H1 (cell line): ENCODE results near the gene CMTM5. TPM values are rescaled to one million over a fixed set of nuclear protein-coding genes. Genes with fewer than 3 reads are reported as not detected.

ENCODE experiments used
- BRCA1 ChIP-seq: IDR thresholded peaks from 2 replicates; pipeline ENCODE4 v1.6.1; 2012; ENCODE audit warnings: low read depth, low read length, improper control_type of control experiment
- CHD7 ChIP-seq: fragments of 300-600 bp; sonication (generic); IDR thresholded peaks from 2 replicates; pipeline ENCODE4 v1.7.1; 2012; ENCODE audit warnings: low read length, moderate library complexity, mild to moderate bottlenecking, inconsistent platforms; ENCODE audit not compliant: insufficient replicate concordance
- CTBP2 ChIP-seq: IDR thresholded peaks from 2 replicates; pipeline ENCODE4 v1.7.0; 2011; ENCODE audit warnings: borderline replicate concordance, mild to moderate bottlenecking, moderate library complexity, mixed read lengths, low read length; ENCODE audit not compliant: insufficient read depth, insufficient read length
- E2F6 ChIP-seq: IDR thresholded peaks from 2 replicates; pipeline ENCODE4 v1.6.1; 2012; ENCODE audit warnings: inconsistent platforms
- KDM4A ChIP-seq: IDR thresholded peaks from one replicate; pipeline ENCODE4 v1.7.1; 2012; ENCODE audit warnings: low read depth, mild to moderate bottlenecking, moderate library complexity, low read length, inconsistent platforms; ENCODE audit not compliant: severe bottlenecking
- TAF1 ChIP-seq: IDR thresholded peaks from 2 replicates; pipeline ENCODE4 v1.6.1; 2011; ENCODE audit warnings: mild to moderate bottlenecking, low read depth, low read length
- USF2 ChIP-seq: IDR thresholded peaks from 2 replicates; pipeline ENCODE4 v1.6.1; 2011; ENCODE audit warnings: low read length, improper control_type of control experiment
- YY1 ChIP-seq: IDR thresholded peaks from 2 replicates; pipeline ENCODE4 v1.6.1; 2011; ENCODE audit warnings: low read depth, mild to moderate bottlenecking, low read length
- polyA plus RNA-seq, 7 experiments: library from polyadenylated mRNA; depleted of rRNA in 3 of 7; stranded (reverse) in 5 of 7; unstranded in 2 of 7; fragments of >200 nt in 5 of 7; fragments of 200-250 nt in 2 of 7; gene quantifications; 1 replicate in 5 of 7; 2 replicates in 1 of 7; 4 replicates in 1 of 7; pipeline versions ENCODE4 v1.2.1 to v1.2.3, GENCODE V29; 2011 to 2013; ENCODE audit warnings: missing spikeins in 2 of 7, mixed read lengths in 2 of 7
- total RNA-seq: library from RNA; stranded (reverse); fragmentation: NEBNext Ultra II Directional; extraction: Animal tissue kit (Norgen Biotek cat#: 25700); gene quantifications from 2 replicates; pipeline ENCODE4 v1.2.1, GENCODE V29; 2021

The CMTM5 gene
- total and polyA plus RNA-seq, 2 of the 8 experiments (the other 6 are each of a cell fraction or from before 2014, with no cell fraction given) = 2.1 TPM; not detected in 1

- TF ChIP-seq CHD7 = no peak
- TF ChIP-seq KDM4A = no peak
- TF ChIP-seq E2F6 = no peak
- TF ChIP-seq TAF1 = no peak
- TF ChIP-seq CTBP2 = no peak
- TF ChIP-seq BRCA1 = no peak
- TF ChIP-seq YY1 = no peak
- no peak for TF ChIP-seq USF2
These were observed 30.9 kb downstream of the CMTM5 start, which contains the start of gene MYH6 (continued) for GRCh38 chr14:23407516-23408306.
